Endodermal cell (in vitro differentiated cells): ENCODE measurements around the gene SIGLEC14. TPM values are rescaled to one million over a fixed set of nuclear protein-coding genes. Genes with fewer than 3 reads are reported as not detected.

Source experiments
- DNase-seq: peaks from one replicate; pipeline ENCODE4 v3.0.0-alpha.2; 2017
- H3K27ac ChIP-seq: 2 replicates; pipeline ENCODE4 v1.5.1; 2013; ENCODE audit warnings: mild to moderate bottlenecking, low read depth, low read length, moderate library complexity
- H3K27me3 ChIP-seq: 2 replicates; pipeline ENCODE4 v1.6.1; 2013; ENCODE audit warnings: mild to moderate bottlenecking, low read length, moderate library complexity; ENCODE audit not compliant: insufficient read depth, control insufficient read depth, poor library complexity, severe bottlenecking
- H3K36me3 ChIP-seq: 2 replicates; pipeline ENCODE4 v1.7.0; 2013; ENCODE audit warnings: mild to moderate bottlenecking, low read length, moderate library complexity; ENCODE audit not compliant: control insufficient read depth, insufficient read depth
- H3K4me1 ChIP-seq: one replicate; pipeline ENCODE4 v1.7.0; 2013; ENCODE audit warnings: low read length; ENCODE audit not compliant: control insufficient read depth, insufficient read depth
- H3K4me3 ChIP-seq: 2 replicates; pipeline ENCODE4 v1.5.1; 2013; ENCODE audit warnings: mild to moderate bottlenecking, low read length, moderate library complexity
- H3K9ac ChIP-seq: 2 replicates; pipeline ENCODE4 v1.6.1; 2013; ENCODE audit warnings: mild to moderate bottlenecking, low read length, moderate library complexity; ENCODE audit not compliant: poor library complexity, severe bottlenecking; ENCODE audit errors: extremely low read depth
- H3K9me3 ChIP-seq: 2 replicates; pipeline ENCODE4 v1.6.1; 2013; ENCODE audit warnings: mild to moderate bottlenecking, low read length, moderate library complexity; ENCODE audit not compliant: control insufficient read depth
- H3K27ac Mint-ChIP-seq: 2 replicates; pipeline ENCODE4 v1.8.0; 2020; ENCODE audit warnings: mixed read lengths
- H3K27me3 Mint-ChIP-seq: 2 replicates; pipeline ENCODE4 v1.8.0; 2021; ENCODE audit warnings: mild to moderate bottlenecking, mixed read lengths; ENCODE audit not compliant: insufficient read depth
- H3K36me3 Mint-ChIP-seq: 2 replicates; pipeline ENCODE4 v1.8.0; 2020; ENCODE audit warnings: low read depth, mixed read lengths
- H3K4me1 Mint-ChIP-seq: 2 replicates; pipeline ENCODE4 v1.8.0; 2020; ENCODE audit warnings: mixed read lengths
- H3K4me3 Mint-ChIP-seq: 2 replicates; pipeline ENCODE4 v1.8.0; 2020; ENCODE audit warnings: mild to moderate bottlenecking, moderate library complexity, mixed read lengths
- H3K9me3 Mint-ChIP-seq: 2 replicates; pipeline ENCODE4 v1.8.0; 2020; ENCODE audit warnings: mild to moderate bottlenecking, mixed read lengths
- WGBS, 2 experiments: methylation state at CpG; one replicate each; pipeline versions ENCODE4 v1.1.5 to v1.1.7; 2013; ENCODE audit warnings: missing lambda C conversion rate in 2 of 2, mixed read lengths in 1 of 2; ENCODE audit not compliant: insufficient coverage in 1 of 2, insufficient read length in 1 of 2; 5-methylcytosine and 5-hydroxymethylcytosine counted together
- total RNA-seq, 2 donors: library from RNA; stranded (reverse); fragmentation: NEBNext Ultra II Directional in 1 of 2; extraction: Animal tissue kit (Norgen Biotek cat#: 25700) in 1 of 2; gene quantifications; 2 replicates in 1 of 2; 3 replicates in 1 of 2; pipeline ENCODE4 v1.2.1, GENCODE V29; 2021
- TF ChIP-seq, protein P1 (sequence below): fragments of 200-600 bp; sonication (generic); conservative IDR thresholded peaks from 2 replicates; pipeline ENCODE4 v1.5.0; 2021; ENCODE audit warnings: antibody characterized with exemption, mild to moderate bottlenecking

The SIGLEC14 gene
- total RNA-seq, 2 donors from 2014 or later = not detected

DNA sequence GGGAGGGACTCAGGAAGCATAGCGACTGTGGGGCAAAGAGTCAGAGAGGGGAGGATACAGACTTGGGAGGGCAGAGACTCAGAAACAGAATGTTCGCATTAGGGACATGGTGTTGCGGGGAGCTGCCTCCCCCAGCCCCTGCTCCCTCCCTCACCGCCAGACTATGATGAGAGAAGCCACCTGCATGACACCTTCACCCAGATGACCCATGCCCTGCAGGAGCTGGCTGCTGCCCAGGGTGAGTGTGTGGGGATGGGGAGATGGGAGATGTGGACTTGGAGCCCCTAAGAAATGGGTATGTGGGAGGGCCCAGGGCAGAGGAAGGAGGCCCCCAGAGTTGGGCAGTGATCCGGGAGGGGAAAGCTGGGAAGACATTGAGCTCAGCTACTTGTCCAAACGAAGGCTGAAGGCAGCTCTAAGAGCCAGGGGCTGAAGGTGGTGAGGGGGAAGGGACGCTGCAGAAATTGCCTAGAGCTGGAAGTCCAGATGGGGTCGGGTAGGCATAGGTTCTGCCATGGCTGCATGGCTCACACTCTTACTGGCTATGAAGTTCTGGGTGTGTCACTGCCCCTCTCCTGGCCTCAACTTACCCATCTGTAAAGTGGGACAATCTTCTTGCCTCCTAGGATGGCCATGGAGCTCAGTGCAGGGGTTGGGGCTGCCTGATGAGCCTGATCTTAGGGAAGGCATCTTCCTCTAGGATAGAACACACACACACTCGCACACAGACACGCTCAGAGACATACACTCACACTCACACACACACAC lies 47.9 kb upstream of the SIGLEC14 start:
- peaks cover 63% of the 10 kb centered on the region for H3K36me3 Mint-ChIP-seq
- Histone ChIP-seq H3K4me3 (no peak overlapping the region), H3K36me3 (peaks cover 68% of the 10 kb centered on the region), H3K27ac (no peak overlapping the region), H3K4me1 (no peaks in the 10 kb centered on the region), H3K27me3 (no peaks in the 10 kb centered on the region), H3K9ac (no peak overlapping the region), H3K9me3 (no peaks in the 10 kb centered on the region)
- WGBS, 2 experiments = 93 to 94% methylated on average over 4 to 9 of the region's 10 CpGs
- no peak overlapping the region for H3K27ac Mint-ChIP-seq
- H3K27me3 Mint-ChIP-seq = no peaks in the 10 kb centered on the region
- no peak for DNase-seq
- no peak overlapping the region for H3K4me3 Mint-ChIP-seq
- H3K9me3 Mint-ChIP-seq = no peaks in the 10 kb centered on the region
- TF ChIP-seq, protein P1, sequence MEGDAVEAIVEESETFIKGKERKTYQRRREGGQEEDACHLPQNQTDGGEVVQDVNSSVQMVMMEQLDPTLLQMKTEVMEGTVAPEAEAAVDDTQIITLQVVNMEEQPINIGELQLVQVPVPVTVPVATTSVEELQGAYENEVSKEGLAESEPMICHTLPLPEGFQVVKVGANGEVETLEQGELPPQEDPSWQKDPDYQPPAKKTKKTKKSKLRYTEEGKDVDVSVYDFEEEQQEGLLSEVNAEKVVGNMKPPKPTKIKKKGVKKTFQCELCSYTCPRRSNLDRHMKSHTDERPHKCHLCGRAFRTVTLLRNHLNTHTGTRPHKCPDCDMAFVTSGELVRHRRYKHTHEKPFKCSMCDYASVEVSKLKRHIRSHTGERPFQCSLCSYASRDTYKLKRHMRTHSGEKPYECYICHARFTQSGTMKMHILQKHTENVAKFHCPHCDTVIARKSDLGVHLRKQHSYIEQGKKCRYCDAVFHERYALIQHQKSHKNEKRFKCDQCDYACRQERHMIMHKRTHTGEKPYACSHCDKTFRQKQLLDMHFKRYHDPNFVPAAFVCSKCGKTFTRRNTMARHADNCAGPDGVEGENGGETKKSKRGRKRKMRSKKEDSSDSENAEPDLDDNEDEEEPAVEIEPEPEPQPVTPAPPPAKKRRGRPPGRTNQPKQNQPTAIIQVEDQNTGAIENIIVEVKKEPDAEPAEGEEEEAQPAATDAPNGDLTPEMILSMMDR = no peak
- peaks cover 12% of the 10 kb centered on the region for H3K4me1 Mint-ChIP-seq

DNA sequence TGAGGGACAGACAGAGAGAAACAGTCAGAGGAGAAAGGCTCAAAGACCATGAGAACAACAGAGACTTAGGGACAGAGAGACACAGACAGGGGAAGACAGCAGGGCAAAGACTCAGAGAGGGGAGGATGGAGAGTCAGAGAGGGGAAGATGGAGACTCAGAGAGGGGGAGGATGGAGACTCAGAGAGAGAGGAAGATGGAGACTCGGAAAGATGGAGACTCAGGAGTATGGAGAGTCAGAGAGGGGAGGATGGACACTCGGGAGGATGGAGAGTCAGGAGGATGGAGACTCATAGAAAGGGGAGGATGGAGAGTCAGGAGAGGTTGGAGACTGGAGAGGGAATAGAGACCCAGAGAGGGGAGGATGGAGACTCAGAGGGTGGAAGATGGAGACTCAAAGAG lies 47.2 kb upstream of the SIGLEC14 start:
- Mint-ChIP-seq H3K36me3 (peaks cover 57% of the 10 kb centered on the region), H3K4me1 (peaks cover 12% of the 10 kb centered on the region), H3K27me3 (no peaks in the 10 kb centered on the region), H3K27ac (no peak overlapping the region), H3K9me3 (no peaks in the 10 kb centered on the region), H3K4me3 (no peak overlapping the region)
- no peaks in the 10 kb centered on the region for H3K4me1 ChIP-seq
- DNase-seq = no peak
- H3K9me3 ChIP-seq = no peaks in the 10 kb centered on the region
- no peak overlapping the region for H3K27ac ChIP-seq
- H3K9ac ChIP-seq = no peak overlapping the region
- TF ChIP-seq, protein P1 = no peak
- no peak overlapping the region for H3K4me3 ChIP-seq
- no peaks in the 10 kb centered on the region for H3K27me3 ChIP-seq
- peaks cover 61% of the 10 kb centered on the region for H3K36me3 ChIP-seq
- 92 to 94% methylated on average over 2 of the region's 2 CpGs for WGBS, 2 experiments

DNA sequence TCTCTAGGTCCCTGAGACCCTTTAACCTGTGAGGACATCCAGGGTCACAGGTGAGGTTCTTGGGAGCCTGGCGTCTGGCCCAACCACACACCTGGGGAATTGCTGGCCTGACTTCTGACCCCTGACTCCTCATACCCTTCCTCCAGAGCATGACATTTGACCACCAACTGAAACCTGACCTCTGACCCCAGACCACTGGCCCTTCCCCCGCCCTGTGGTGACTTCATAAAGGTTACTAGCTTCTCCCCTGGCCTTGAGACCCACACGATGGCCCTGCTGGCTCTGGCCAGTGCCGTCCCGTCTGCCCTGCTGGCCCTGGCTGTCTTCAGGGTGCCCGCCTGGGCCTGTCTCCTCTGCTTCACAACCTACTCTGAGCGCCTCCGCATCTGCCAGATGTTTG lies 46.6 kb upstream of the SIGLEC14 start, which contains the start of gene SPACA6:
SPACA6 (plus strand) TSS at position 71 of the 400 bp plus-strand sequence; CDS start at position 268, 197 bp downstream.
- peaks cover 13% of the 10 kb centered on the region for H3K4me1 Mint-ChIP-seq
- H3K27ac ChIP-seq = no peak within 1 kb of the TSS
- DNase-seq = no peak
- no peaks in the 10 kb centered on the region for H3K27me3 Mint-ChIP-seq
- no peaks in the 10 kb centered on the region for H3K9me3 Mint-ChIP-seq
- peaks cover 51% of the 10 kb centered on the region for H3K36me3 Mint-ChIP-seq
- TF ChIP-seq, protein P1 = no peak
- no peaks in the 10 kb centered on the region for H3K27me3 ChIP-seq
- H3K9me3 ChIP-seq = no peaks in the 10 kb centered on the region
- no peak within 1 kb of the TSS for H3K9ac ChIP-seq
- H3K36me3 ChIP-seq = peaks cover 56% of the 10 kb centered on the region
- H3K4me1 ChIP-seq = no peaks in the 10 kb centered on the region
- H3K4me3 ChIP-seq = peak within 1 kb of the TSS; percentile 90
- H3K27ac Mint-ChIP-seq = peak within 1 kb of the TSS; percentile 13
- peak within 1 kb of the TSS; percentile 83 for H3K4me3 Mint-ChIP-seq
- 89 to 91% methylated on average over 3 to 8 of the region's 8 CpGs for whole genome bisulfite sequencing, 2 experiments
